Dermis microvascular lymphatic vessel endothelial cell (primary cell): ENCODE data around the gene FABP3. TPM values are rescaled to one million over a fixed set of nuclear protein-coding genes. Genes with fewer than 3 reads are reported as not detected.
A peak's percentile ranks its signal among the peaks of the same experiment; 100 is the strongest.

ENCODE experiments used
- DNase-seq, 2 donors: peaks; one replicate each; pipeline versions ENCODE4 v3.0.0 to v3.0.0-alpha.2; 2010; ENCODE audit warnings: low read depth in 2 of 2
- total RNA-seq: library from RNA; depleted of rRNA; stranded (reverse); fragments of >200 nt; gene quantifications from 2 replicates; pipeline ENCODE4 v1.2.1, GENCODE V29; 2014

The FABP3 gene
- total RNA-seq, 1 donor from 2014 or later = 1.3 TPM

- no peak for DNase-seq
Measured at GRCh38 chr1:31372751-31373055, 173 bp downstream of the FABP3 start.

- DNase-seq = no peak
Measured at GRCh38 chr1:31372051-31372450, 825 bp downstream of the FABP3 start.

- DNase-seq = no peak
Measured at GRCh38 chr1:31371121-31371959, 1.5 kb downstream of the FABP3 start.

- DNase-seq = no peak
Measured at GRCh38 chr1:31370565-31370964, 2.3 kb downstream of the FABP3 start.

- DNase-seq = no peak
Measured at GRCh38 chr1:31370021-31370420, 2.9 kb downstream of the FABP3 start.

- no peak for DNase-seq
Measured at GRCh38 chr1:31368611-31369107, 4.2 kb downstream of the FABP3 start.

GRCh38 chr1:31366796-31367195 lies 6.1 kb downstream of the FABP3 start:
- DNase-seq = no peak

- DNase-seq = no peak
Measured at GRCh38 chr1:31364561-31365250, 8.2 kb downstream of the FABP3 start.

- no peak for DNase-seq
Measured at GRCh38 chr1:31362032-31362431, 10.8 kb downstream of the FABP3 start.

- no peak for DNase-seq
Measured at GRCh38 chr1:31361607-31362006, 11.3 kb downstream of the FABP3 start.

- DNase-seq = no peak
Measured at GRCh38 chr1:31356427-31356826, 16.4 kb downstream of the FABP3 start.

- DNase-seq = no peak
Measured at GRCh38 chr1:31354283-31354682, 18.6 kb downstream of the FABP3 start.

- no peak for DNase-seq
Measured at GRCh38 chr1:31348449-31348848, 24.4 kb downstream of the FABP3 start.

GRCh38 chr1:31346785-31347184 lies 26.1 kb downstream of the FABP3 start:
- DNase-seq = no peak

GRCh38 chr1:31345635-31346034 lies 27.2 kb downstream of the FABP3 start:
- DNase-seq = no peak

- DNase-seq = no peak
Measured at GRCh38 chr1:31344503-31344902, 28.4 kb downstream of the FABP3 start.

- no peak for DNase-seq
Measured at GRCh38 chr1:31336687-31337467, 36.0 kb downstream of the FABP3 start.

GRCh38 chr1:31335007-31335406 lies 37.9 kb downstream of the FABP3 start:
- peak; percentile 37 to 49 for DNase-seq

- DNase-seq = no peak
Measured at GRCh38 chr1:31327381-31327780, 45.5 kb downstream of the FABP3 start.

- DNase-seq = no peak
Measured at GRCh38 chr1:31326461-31326860, 46.4 kb downstream of the FABP3 start.

GRCh38 chr1:31324992-31325391 lies 47.9 kb downstream of the FABP3 start:
- no peak for DNase-seq

GRCh38 chr1:31324093-31324492 lies 48.8 kb downstream of the FABP3 start:
- no peak for DNase-seq
